NCI-H2171 (cell line): Measurements from ENCODE around the gene SLU7.
A peak's percentile ranks its signal among the peaks of the same experiment; 100 is the strongest.

Experiments
- DNase-seq: peaks from one replicate; lab custom pipeline; 2025; lab: John Stamatoyannopoulos, UW

SLU7 gene

GRCh38 chr5:160419458-160420330 lies 813 bp upstream of the SLU7 start:
- no peak for DNase-seq

DNA sequence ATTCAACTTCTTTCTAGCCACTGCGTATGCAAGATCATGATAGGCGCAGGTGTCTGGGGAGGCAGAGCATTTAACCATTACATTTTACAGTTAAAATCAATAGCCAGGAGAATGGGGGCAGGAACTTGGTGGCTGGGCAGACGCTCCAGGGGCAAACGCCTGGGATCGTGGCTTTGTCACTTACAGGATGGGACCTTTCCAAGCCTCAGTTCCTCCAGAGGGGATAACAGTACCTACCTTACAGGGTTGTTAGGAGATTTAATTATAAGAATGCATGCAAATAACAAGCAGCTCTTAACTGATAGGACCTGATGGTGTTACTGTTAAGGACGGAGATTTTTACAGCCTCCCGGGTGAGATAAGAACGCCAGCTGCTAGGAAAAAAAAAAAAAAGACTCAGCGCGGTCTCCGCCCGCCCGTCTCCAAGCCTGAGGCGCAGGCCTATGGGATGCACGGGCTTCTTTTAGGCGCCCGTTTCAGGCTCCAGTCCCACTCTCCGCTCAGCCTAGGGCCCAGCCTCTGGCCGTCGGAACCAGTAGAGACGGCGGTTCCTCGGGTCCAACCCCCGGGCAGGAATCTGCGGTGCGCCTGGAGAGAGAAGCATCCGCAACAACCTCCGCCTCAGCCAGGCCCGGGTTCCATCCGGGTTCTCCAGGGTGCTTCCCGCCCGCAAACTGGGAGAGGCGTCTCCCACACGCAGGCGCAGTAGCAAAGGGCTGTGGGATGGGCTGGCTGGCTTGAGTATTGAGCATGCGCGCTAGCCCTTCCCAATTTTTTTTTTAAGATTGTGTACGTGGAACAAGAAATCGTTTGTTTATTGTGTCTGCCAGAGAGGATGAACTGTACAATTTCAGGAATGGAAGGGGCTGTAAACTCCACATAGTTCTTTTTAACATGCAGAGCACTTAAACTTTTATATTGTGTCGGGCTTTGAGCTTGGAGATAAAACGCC lies 19.2 kb downstream of the SLU7 start, which contains the start of gene FAM200C:
FAM200C (minus strand) TSS at position 653 of the 952 bp plus-strand sequence. CDS start 4,564 bp downstream, outside the sequence.
- peak; percentile 69 for DNase-seq

- DNase-seq, result no peak
Measured at GRCh38 chr5:160398806-160399205, 20.1 kb downstream of the SLU7 start.

DNA sequence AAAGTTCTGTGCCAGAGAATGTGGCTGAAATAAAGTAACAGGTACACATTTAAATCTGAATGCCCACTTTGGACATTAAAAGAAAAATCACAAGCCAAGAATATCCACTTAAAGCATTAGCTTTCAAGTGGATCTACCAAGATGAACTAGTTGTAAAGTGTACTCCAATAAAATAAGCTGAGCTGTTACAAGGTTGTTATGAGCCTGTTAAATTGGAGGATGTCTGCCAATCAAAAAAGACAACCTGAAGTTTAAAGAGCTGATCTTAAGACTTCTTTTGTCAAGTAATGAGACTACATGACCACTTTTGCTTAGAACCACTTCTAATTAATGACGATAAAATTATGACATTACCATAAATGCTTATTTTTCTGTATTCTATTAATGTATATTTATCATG lies 21.4 kb downstream of the SLU7 start:
- no peak for DNase-seq

DNA sequence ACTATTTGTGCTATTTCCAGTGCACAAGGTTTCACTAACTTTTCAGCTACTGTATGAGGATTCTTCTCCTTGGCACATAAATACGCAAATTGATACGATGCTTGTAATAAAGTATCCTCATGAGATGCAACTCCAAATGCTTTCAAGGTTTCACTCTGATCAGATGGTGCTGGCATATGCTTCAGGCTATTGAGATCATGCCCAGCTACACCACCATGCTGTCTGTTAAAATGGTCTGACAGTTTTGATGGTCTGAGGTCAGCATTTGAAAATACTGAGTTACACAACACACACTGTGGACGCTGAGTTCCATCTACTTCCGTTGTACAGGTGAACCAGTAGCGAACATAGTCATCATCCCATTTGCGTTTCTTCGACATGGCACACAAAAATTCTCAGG lies 23.8 kb downstream of the SLU7 start:
- DNase-seq, result no peak

GRCh38 chr5:160390787-160391696 lies 27.8 kb downstream of the SLU7 start:
- DNase-seq, result no peak

- DNase-seq, result no peak
Measured at GRCh38 chr5:160387445-160387844, 31.4 kb downstream of the SLU7 start.

DNA sequence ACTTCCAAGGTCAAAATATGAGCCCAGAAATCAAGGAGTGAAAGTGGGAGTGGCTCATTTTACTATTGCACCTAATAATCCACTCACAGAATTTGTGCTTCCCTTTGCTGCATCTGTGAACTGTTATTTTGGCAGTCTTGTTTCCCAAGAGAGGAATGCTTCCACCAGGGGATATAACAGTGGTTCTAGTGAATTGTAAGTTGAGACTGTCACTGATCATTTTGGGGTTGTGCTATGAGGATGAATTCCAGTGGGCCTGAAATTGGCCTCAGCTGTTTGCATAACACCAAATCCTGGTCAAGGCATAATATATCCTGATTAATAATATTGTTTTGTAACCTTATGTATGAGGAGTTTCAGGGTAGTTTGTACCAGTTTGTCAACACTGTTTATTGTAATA lies 33.4 kb downstream of the SLU7 start:
- DNase-seq, result no peak

DNA sequence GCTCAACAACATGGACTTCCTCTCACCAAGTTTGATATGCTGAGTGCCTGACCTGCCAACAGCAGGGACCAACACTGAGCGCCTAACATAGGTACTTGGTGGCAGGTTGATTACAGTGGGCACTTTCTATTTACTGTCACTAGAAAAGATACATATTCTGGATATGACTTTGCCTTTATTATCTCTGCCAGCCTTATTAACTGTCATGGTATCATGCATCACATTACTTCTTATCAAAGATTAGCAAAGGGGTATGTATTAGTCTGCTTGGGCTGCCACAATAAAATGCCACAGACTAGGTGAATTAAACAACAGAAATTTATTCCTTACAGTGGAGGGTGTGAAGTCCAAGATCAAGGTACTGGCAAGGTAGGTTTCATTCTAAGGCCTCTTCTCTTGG lies 34.2 kb downstream of the SLU7 start:
- no peak for DNase-seq

- peak; percentile 41 for DNase-seq
Measured at GRCh38 chr5:160382346-160382745, 36.5 kb downstream of the SLU7 start.

GRCh38 chr5:160380041-160380440 lies 38.8 kb downstream of the SLU7 start:
- DNase-seq, result no peak

- DNase-seq, result no peak
Measured at GRCh38 chr5:160379511-160379910, 39.4 kb downstream of the SLU7 start.

GRCh38 chr5:160378330-160378729 lies 40.6 kb downstream of the SLU7 start:
- DNase-seq, result no peak

DNA sequence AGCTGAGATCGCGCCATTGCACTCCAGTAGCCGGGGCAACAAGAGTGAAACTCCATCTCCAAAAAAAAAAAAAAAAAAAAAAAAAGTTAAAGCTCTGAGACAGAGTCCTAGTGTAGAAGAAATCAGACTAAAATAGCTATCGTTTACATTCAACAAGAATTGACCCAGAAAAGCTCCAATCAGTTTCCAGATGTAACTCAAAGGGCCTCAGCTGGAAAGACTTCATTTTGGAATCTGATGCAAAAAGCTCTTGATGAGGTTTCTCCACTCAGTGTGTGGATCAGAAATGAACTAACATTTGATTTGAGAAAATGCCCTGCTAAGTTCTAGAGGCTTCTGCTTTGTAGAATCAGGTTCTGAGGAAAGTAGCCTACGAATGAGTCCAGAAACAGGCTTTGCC lies 41.2 kb downstream of the SLU7 start:
- no peak for DNase-seq

DNA sequence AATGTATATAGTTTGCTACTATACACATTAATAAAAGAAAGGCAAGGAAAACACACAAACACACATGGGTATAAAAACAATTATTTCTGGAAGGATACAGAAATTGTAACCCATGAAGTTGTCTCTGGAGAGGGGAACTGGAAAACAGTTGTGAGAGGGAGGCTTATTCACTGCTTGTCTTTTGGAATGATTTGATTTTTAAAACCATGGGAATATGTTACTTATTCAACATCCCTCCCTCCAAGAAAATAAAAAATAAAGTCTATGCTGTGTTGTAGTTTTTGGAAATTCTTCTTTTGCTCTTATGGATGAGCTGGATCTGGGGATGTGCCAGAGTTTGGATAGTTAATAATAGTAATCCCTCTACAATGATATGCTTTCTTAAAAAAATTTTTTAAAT lies 42.5 kb downstream of the SLU7 start:
- DNase-seq, result no peak

DNA sequence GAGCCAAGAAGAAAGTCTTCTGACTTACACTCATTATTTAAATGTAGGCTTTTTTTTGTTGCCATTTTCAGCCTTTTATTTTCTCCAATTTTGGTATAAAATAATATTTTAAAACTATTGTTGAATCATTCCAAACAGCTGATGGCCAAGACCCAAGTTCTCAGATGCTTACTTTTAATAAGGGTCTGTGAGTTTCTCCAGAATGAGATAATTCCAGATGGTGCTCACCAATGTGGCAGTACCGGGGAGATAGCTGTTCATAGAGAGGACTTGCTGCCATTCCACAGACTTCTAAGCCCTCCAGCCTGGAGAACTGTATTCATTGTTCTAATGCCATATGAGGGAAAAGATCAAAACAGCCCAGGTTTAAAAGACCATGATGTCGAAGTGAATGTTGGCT lies 43.2 kb downstream of the SLU7 start:
- no peak for DNase-seq

- no peak for DNase-seq
Measured at GRCh38 chr5:160375166-160375565, 43.7 kb downstream of the SLU7 start.

GRCh38 chr5:160371294-160371693 lies 47.6 kb downstream of the SLU7 start:
- DNase-seq, result no peak

DNA sequence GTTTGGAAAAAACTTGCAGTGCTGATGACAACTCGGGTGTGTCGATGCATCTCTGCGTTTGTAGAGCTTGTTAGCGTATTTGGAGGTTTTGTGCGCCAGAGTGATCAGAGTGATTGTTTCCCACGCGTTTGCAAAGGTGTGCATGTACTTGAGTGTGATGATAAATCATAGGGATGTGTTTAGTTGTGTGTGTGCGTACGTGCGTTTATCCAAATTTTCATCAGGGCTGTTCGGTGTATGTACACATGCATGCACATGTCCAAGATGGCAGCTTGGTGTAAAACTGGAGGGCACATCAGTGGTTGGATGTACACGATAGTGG lies 48.2 kb downstream of the SLU7 start:
- no peak for DNase-seq

- DNase-seq, result no peak
Measured at GRCh38 chr5:160369990-160370712, 48.7 kb downstream of the SLU7 start, which contains the start of gene C1QTNF2. Gene C1QTNF2, minus strand, starts transcription at chr5:160370626. Its CDS starts 15,615 bp downstream, at chr5:160355011.

- no peak for DNase-seq
Measured at GRCh38 chr5:160367885-160368284, 51.0 kb downstream of the SLU7 start.
